ENCODE measurements around the gene RHBDD1.

DNA sequence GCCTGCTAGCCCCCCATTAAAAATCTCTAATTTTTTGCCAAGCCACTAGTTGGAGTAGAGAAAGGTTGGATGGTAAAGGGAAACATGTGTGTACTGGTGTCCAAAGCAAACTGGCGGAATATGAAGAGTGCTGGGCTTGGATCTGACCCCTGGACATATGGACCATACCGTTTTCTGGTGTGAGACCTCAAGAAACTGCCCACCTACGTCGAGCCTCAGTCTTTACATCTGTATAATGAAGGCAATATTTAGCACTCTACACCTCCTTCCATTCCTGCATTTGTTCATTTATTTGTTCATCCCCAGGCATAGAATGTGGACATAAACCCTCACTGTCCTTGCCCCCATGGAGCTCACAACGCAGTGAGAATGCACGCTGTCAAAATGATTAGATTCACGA lies 142.4 kb downstream of the RHBDD1 start:
- TF ChIP-seq, protein P1, sequence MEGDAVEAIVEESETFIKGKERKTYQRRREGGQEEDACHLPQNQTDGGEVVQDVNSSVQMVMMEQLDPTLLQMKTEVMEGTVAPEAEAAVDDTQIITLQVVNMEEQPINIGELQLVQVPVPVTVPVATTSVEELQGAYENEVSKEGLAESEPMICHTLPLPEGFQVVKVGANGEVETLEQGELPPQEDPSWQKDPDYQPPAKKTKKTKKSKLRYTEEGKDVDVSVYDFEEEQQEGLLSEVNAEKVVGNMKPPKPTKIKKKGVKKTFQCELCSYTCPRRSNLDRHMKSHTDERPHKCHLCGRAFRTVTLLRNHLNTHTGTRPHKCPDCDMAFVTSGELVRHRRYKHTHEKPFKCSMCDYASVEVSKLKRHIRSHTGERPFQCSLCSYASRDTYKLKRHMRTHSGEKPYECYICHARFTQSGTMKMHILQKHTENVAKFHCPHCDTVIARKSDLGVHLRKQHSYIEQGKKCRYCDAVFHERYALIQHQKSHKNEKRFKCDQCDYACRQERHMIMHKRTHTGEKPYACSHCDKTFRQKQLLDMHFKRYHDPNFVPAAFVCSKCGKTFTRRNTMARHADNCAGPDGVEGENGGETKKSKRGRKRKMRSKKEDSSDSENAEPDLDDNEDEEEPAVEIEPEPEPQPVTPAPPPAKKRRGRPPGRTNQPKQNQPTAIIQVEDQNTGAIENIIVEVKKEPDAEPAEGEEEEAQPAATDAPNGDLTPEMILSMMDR (IDR thresholded peaks at IDR 0.05) = no peak
- TF ChIP-seq POLR2A (IDR thresholded peaks at IDR 0.05) = no peak

Data from lower leg skin (tissue), 3 donors.